C4-2B (cell line): Measurements from ENCODE around the gene BRD4.

ENCODE experiments used
- CTCF ChIP-seq: fragments of 450-650 bp; conservative IDR thresholded peaks from 2 replicates; pipeline ENCODE4 v1.5.1; 2017; ENCODE audit warnings: mild to moderate bottlenecking
- ZFX ChIP-seq: fragments of 450-650 bp; IDR thresholded peaks from 2 replicates; pipeline ENCODE4 v1.6.1; 2017

- no peak for TF ChIP-seq CTCF
- no peak for TF ChIP-seq ZFX
These were observed 134.4 kb downstream of the BRD4 start for GRCh38 chr19:15197942-15198341.
